Activated effector memory CD4-positive, alpha-beta T cell treated with Interleukin-2 at 50 U/mL for 16 hours (primary cell): ENCODE data around the gene ADGRG6.
"Not testable (repeated sequence)": the region's sequence is repeated elsewhere in the genome, so short reads cannot be mapped to it uniquely, and the experiment has no call there.

Experiments
- DNase-seq: peaks from one replicate; pipeline ENCODE4 v3.0.0-alpha.2; 2020

The ADGRG6 gene

DNA sequence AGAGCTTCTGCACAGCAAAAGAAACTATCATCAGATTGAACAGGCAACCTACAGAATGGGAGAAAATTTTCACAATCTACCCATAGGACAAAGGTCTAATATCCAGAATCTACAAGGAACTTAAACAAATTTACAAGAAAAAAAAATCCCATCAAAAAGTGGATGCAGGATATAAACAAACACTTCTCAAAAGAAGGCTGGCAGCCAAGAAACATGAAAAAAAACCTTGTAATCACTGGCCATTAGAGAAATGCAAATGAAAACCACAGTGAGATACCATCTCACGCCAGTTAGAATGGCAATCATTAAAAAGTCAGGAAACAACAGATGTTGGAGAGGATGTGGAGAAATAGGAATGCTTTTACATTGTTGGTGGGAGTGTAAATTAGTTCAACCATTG lies 152.4 kb downstream of the ADGRG6 start:
- DNase-seq = not testable (repeated sequence)

DNA sequence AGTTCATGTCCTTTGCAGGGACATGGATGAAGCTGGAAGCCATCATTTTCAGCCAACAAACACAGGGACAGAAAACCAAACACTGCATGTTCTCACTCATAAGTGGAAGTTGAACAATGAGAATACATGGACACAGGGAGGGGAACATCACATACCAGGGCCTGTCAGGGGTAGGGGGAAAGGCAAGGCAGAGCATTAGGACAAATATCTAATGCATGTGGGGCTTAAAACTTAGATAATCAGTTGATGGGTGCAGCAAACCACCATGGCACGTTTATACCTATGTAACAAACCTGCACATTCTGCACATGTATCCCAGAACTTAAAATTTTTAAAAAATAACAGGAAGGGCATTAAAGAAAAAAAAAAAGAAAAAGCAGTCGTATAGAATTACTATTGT lies 153.0 kb downstream of the ADGRG6 start:
- not testable (repeated sequence) for DNase-seq

DNA sequence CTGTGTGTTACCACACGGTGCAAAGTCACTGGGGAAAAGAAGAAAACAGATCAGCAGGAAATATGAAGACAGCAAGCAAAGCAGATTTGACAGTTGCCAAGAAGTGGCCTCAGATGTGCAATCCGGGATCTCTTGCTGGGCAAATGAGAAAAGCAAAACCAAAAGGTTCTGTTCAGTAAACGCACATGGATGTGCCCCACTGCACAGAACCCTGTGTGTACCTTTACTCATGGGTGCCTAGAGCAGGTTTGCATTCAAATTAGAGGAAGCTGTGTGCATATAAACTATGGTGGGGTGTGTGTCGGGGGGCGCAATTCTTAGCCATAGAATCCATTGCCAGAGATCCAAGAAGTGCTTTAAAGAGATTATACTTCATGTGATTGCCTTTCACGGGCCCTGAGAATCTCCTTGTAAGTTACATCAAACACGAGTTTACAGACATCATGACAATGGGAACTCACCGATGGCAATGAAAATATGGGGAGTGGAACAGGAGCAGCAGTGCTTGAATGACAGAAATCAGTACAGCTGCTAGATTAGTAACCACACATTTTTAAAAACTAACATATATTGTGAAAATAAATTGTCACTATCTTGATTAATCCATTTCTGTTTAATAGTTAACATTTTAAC lies 154.3 kb downstream of the ADGRG6 start:
- DNase-seq = no peak

DNA sequence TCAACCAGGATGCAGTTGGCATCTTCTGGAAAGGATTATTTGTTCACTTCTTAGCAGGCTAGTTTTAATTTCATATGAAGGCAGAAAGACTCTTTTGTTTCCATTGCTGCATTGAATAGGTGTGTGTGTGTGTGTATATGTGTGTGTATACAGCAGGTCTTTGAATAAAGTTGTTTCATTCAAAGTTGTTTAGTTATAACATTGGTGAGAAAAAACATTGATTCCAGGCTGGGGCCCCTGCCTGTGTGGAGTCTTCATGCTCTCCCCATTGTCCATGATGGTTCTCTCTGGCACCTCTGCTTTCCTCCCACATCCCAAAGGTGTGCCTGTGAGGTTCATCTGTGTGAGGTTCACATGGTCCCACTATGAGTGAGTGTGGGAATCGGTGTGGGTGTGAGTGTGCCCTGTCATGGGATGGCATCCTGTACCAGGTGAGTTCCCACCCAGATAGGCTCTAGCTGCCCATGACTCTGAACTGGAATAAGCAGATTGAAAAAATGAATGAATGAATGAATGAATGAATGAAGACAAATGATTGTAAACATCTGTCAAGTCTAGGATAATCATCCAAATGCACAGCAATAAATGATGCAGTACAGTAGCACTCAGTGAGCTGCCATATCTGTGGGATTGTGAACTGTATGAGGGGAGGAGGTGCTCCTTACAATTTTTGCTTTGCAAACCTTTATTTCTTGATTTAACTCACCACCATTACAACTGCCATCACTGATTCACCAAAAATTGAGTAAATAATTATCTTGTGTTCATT lies 156.0 kb downstream of the ADGRG6 start:
- no peak for DNase-seq

DNA sequence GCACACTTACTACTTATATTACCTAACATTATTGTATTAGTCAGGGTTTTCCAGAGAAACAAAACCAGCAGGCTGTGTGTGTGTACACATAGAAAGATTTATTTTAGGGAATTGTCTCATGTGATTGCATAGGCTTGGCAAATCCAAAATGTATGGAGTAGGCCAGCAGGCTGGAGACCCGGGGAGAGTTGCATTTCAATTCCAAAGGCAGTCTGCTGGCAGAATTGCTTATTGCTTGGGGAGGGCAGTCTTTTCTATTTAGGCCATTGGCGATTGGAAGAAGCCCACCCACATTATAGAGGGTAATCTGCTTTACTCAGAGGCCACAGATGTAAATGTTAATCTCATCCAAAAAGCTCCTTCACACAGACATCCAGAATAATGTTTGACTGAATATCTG lies 157.0 kb downstream of the ADGRG6 start:
- DNase-seq = no peak

DNA sequence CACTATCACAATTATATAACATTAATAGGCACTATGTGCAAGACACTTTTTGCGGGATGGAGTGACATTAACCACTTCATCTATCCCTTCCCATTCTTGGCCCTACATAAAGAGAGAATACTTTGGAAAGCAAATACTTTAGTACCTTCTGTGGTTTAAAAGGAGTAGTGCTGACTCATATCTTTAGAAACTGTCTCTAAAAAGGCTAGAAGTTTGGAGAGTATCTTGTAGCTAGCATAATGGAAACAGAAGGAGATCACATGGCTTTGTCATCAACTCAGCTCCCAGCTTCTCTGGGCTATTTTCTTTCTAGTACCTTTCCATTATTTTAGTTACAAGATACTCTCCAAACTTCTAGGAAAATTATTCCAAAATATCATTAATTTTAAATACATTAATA lies 157.5 kb downstream of the ADGRG6 start:
- no peak for DNase-seq

DNA sequence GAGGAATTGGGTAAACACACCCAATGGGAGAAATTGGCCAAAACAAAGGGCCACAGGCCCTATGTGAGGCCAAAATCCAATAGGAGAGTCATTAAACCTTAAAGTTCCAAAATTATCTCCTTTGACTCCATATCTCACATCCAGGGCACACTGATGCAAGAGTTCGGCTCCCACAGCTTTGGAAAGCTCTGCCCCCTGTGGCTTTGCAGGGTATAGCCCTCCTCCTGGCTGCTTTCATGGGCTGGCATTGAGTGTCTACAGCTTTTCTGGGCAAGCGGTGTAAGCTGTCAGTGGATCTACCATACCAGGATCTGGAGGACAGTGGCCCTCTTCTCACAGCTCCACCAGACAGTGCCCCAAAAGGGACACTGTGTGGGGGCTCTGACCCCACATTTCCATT lies 160.5 kb downstream of the ADGRG6 start:
- DNase-seq = no peak

DNA sequence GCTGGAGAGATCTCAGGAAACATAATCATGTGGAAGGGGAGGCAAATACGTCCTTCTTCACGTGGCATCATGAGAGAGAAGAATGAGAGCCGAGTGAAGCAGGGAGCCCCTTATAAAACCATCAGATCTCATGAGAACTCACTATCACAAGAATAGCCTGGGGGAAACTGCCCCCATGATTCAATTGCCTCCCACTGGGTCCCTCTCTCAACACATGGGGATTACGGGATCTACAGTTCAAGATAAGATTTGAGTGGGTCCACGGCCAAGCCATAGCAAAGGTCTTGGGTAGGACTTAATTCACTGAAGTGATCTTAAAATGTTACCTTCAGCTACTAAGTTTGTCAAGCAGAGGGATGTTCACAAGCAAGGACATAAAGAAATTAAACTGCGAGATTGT lies 162.2 kb downstream of the ADGRG6 start:
- DNase-seq = no peak

DNA sequence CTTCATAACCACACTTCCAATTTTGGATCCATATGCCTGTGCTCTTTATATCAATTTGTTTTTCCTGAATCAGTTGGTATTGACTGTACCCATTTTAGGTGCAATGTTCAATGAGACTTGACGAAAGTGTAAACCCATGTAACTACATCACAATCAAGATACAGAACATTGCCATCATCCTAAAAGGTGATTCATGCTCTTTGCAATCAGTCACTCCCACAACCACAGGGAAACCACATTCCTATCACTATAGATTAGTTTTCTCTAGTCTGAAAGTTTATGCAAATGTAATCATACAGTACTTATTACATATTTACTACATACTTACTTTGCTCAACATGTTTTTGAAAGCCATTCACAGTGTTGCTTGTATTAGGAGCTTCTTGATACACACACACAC lies 167.4 kb downstream of the ADGRG6 start:
- no peak for DNase-seq

DNA sequence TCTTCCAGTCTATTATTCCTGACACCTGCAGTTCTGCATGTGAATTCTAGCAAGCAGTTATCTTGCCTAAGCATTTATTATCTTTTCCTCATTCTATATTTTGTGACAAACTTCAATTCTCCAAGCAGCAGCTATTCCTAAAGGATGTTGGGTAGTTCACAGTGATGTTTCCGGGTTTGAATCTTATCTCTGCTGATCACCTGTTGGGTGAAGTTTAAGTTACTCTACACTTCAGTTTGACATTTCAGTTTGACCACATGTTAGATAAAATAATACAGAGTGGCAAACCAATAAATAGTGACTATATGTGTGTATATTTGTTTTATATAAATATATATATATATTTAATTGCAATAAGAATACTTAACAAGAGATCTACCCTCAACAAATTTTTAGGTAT lies 168.6 kb downstream of the ADGRG6 start:
- no peak for DNase-seq

DNA sequence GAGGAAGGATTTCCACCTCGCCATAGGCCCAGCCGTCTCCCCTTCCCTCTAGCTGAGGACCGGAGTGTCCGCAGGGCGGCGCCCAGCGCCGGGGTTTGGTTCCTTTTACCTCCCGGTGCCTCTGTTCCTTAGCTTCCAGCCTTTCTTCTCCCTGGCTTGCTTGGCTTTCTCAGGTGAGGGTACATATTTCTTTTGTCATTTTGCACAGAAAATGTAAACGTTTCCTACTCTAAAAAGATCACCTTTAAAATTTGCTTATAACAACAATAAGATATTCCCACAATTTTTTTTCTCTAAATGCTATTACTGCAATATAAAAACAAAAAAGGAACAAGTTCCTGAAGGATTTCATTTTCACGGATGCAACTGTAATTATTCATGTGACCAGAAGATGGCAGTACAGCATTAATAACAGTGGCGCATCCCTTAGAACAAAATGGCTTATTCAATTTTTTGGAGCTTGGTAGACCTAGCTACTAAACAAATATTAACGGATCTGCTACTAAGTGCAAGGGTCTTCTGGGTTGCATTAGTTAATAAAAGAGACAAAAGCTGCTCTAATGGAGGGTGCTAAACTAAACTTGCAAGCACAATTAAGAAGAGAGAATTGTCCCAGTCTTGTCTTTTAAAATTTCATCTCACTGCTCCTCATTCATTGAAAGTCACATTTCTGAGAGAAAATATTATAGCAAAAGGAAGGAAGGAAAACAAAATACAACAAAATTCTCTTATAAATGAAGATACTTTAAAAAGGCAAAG lies 172.9 kb downstream of the ADGRG6 start:
- no peak for DNase-seq

DNA sequence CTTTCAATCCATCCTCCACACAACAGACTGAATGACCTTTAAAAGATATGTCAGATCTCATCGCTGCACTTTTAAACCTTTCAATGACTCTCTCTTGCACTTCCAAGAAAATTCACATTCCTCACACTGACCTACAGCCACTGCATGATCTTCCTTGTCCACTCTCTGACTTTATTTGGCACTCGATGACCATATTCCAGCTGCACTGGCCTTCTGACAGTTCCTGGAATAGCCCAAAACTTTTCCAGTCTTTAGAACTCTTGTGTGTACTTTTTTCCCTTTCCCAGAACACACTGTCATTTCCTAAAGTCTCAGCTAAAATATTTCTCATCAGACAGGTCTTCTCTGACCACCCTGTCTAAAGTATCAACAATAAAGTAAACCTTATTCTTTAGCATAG lies 174.6 kb downstream of the ADGRG6 start:
- DNase-seq = no peak

DNA sequence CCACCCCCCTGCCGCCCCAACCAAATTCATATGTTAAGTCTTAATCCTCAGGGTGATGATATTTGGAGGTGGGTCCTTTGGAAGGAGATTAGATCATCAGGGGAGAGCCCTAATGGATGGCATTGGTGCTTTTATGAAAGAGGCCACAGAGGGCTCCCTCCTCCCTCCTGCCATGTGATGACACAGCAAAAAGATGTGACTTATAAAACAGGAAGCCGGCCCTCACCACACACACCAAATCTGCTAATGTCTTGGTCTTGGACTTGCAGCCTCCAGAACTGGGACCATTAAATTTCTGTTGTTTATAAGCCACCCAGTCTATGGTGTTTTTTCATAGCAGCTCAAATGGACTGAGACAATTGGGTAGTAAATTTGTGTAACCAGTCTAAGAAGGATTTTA lies 176.3 kb downstream of the ADGRG6 start:
- no peak for DNase-seq

DNA sequence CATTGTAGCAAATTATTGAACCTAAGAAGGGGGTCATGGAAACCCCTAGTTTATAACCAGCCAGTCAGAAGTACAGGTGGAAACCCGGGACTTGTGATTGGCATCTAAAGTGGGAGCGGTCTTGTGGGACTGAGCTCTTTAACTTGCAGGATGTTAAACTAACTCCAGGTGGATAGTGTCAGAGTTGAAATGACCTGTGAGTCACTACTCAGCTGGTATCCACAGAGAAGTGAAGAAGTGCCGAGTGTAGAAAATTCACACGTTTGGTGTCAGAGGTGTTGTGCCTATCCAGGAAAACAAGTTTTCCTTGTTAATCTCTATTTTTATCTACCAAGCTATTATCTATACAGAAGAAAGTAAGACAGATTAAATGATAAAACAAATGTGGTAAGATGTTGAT lies 179.7 kb downstream of the ADGRG6 start:
- DNase-seq = no peak

DNA sequence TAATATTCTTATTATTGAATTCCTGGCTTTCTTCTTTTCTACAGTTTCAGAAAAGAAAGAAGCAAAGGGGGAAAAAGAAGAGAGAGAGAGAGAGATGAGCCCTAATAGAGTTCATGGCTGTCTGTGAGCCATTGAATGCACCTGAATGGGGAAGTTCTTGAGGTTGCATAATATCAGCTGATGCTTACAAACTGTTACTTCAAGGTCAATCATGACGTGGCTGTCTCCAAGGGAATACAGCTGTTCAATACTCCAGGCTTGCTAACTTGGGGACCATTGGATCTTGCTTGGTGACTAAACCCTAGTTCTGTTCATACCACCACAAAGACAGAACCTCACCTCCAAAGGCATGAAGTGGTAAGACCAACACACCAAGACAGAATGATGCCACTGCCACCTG lies 180.4 kb downstream of the ADGRG6 start:
- DNase-seq = no peak

DNA sequence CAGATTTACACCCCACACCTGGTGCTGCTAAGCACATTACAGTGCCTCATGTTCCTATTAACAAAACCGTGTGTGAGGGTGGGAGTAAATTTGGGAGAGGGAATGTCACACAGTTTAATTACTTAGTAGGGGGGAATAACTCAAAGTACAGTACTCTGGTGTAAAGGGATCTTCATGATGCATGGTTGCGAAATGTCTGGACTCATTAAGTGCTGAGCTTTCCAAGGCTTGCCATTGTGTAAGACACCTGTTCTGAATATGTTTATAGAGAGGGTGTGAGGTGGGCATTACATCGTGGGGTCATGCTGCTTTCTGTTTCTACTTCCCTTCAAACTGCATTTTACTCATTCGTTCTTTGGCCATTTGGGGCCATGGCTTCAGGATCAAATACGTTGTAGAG lies 181.2 kb downstream of the ADGRG6 start:
- DNase-seq = no peak

DNA sequence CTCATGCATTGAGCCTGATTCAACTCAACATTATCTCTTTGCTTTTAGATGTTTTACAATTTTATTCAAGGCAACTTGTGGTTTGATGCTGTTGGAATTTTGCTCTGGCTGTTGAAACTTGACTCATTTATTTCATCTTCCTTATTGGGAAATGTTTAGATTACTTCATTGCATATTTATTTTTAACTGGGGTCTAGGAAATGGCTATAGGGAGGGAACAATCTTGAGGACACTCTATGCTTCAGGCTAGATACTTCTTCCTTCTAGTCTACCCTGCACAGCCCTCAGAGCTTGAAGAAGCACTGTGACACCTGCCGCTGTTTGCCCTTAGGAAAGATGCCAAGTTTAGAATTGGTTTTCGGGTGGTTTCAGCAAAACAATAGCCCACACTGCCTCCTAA lies 183.4 kb downstream of the ADGRG6 start:
- no peak for DNase-seq

DNA sequence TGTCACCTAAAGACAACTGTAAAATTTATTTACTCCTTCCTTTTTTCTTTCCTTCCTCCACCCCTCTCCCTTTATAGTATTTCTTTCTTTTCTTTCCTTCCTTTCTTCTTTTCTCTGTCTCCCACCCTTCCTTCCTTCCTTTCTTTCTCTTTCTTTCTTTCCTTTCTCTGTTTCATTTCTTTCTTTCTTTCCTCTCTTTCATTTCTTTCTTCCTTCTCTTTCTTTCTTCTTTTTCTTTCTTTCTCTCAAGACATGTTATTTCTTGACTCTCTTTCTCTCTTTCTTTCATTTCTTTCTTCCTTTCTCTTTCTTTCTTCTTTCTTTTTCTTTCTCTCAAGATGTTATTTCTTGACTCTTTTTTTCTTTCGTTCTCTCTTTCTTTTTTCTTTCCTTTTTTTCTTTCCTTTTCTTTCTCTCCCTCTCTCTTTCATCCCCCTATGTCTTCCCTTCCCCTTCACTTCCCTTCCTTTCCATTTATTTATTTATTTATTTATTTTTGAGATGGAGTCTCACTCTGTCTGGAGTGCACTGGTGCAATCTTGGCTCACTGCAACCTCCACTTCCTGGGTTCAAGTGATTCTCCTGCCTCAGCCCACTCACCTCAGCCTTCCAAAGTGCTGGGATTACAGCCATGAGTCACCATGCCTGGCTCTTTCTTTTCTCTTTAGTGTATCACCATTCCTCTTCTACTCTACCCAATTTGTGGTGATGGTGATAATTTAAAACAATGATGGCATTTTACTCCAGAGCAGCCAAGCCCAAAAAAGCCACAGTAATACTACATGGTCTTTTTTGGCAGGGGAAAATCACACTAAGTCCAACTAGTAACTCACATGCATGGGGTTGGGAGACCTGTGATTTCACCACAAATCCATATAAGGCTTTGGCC lies 188.2 kb downstream of the ADGRG6 start:
- DNase-seq = no peak
